HEK293 (cell line): ENCODE results near the gene FKBP7.

Source experiments
- CTCF ChIA-PET: fragments of 350-600 bp; formaldehyde crosslinking; extraction: SDS; loops from one replicate; lab custom pipeline; 2021; ENCODE audit warnings: antibody characterized with exemption; lab: Yijun Ruan, JAX
- POLR2A ChIA-PET: fragments of 300-600 bp; formaldehyde crosslinking; extraction: SDS; loops from one replicate; lab custom pipeline; 2020; ENCODE audit warnings: antibody characterized with exemption, inconsistent platforms; lab: Yijun Ruan, JAX
- H3K27ac ChIP-seq: fragments of 200-500 bp; sonication (Bioruptor generic); 2 replicates; pipeline ENCODE4 v1.5.1; 2014; ENCODE audit warnings: low read depth, low read length, control low read depth, inconsistent platforms; ENCODE audit errors: extremely low read depth
- H3K36me3 ChIP-seq, 2 experiments: fragments of 200-500 bp in 1 of 2; sonication (Bioruptor generic) in 1 of 2; 1 replicate in 1 of 2; 2 replicates in 1 of 2; pipeline ENCODE4 v1.5.1; 2014 to 2017; ENCODE audit warnings: inconsistent platforms in 2 of 2, low read length in 2 of 2; ENCODE audit not compliant: control insufficient read depth in 2 of 2, insufficient read depth in 1 of 2
- H3K4me1 ChIP-seq: fragments of 200-500 bp; sonication (Bioruptor generic); 2 replicates; pipeline ENCODE4 v1.5.1; 2014; ENCODE audit warnings: mild to moderate bottlenecking, low read length, inconsistent platforms; ENCODE audit not compliant: control insufficient read depth, insufficient read depth
- H3K4me3 ChIP-seq: 2 replicates; pipeline ENCODE4 v1.5.1; 2011; ENCODE audit warnings: low read depth, mild to moderate bottlenecking, control low read depth, low read length, moderate library complexity
- H3K9me3 ChIP-seq: fragments of 200-500 bp; sonication (Bioruptor generic); 2 replicates; pipeline ENCODE4 v1.5.1; 2014; ENCODE audit warnings: low read depth, low read length, inconsistent platforms; ENCODE audit not compliant: control insufficient read depth, insufficient read depth
- ATF2 ChIP-seq: fragments of 450-650 bp; formaldehyde crosslinking; IDR thresholded peaks from 2 replicates; pipeline ENCODE4 v1.5.1; 2016; ENCODE audit warnings: missing biosample characterization, missing genetic modification characterization, low read depth
- CTCF ChIP-seq: fragments of 450-650 bp; formaldehyde crosslinking; IDR thresholded peaks from 2 replicates; pipeline ENCODE4 v1.5.1; 2016; ENCODE audit warnings: missing biosample characterization, missing genetic modification characterization
- HOXD13 ChIP-seq: sonication (generic); formaldehyde crosslinking; IDR thresholded peaks from 2 replicates; pipeline ENCODE4 v1.8.0; 2022; ENCODE audit warnings: missing genetic modification reagents, borderline replicate concordance
- IKZF3 ChIP-seq: fragments of 450-650 bp; IDR thresholded peaks from 2 replicates; pipeline ENCODE4 v1.5.0; 2018; ENCODE audit warnings: missing biosample characterization, mild to moderate bottlenecking, missing genetic modification characterization, moderate library complexity
- KLF16 ChIP-seq: fragments of 450-650 bp; formaldehyde crosslinking; IDR thresholded peaks from 2 replicates; pipeline ENCODE4 v1.5.1; 2017; ENCODE audit warnings: missing biosample characterization, missing genetic modification characterization
- MZF1 ChIP-seq: fragments of 450-650 bp; formaldehyde crosslinking; IDR thresholded peaks from 2 replicates; pipeline ENCODE4 v1.5.1; 2017; ENCODE audit warnings: missing biosample characterization, missing genetic modification characterization, borderline replicate concordance
- PATZ1 ChIP-seq: fragments of 450-650 bp; formaldehyde crosslinking; IDR thresholded peaks from 2 replicates; pipeline ENCODE4 v1.5.1; 2016; ENCODE audit warnings: missing biosample characterization, missing genetic modification characterization
- SP3 ChIP-seq: fragments of 450-650 bp; formaldehyde crosslinking; IDR thresholded peaks from 2 replicates; pipeline ENCODE4 v1.5.1; 2016; ENCODE audit warnings: missing biosample characterization, missing genetic modification characterization
- TRIM28 ChIP-seq: IDR thresholded peaks from 2 replicates; pipeline ENCODE4 v1.6.1; 2011; ENCODE audit warnings: low read length, control low read depth, borderline replicate concordance
- ZBTB17 ChIP-seq: fragments of 450-650 bp; formaldehyde crosslinking; IDR thresholded peaks from 2 replicates; pipeline ENCODE4 v1.5.1; 2016; ENCODE audit warnings: missing biosample characterization, missing genetic modification characterization
- ZBTB21 ChIP-seq: fragments of 450-650 bp; formaldehyde crosslinking; IDR thresholded peaks from 2 replicates; pipeline ENCODE4 v1.5.1; 2017; ENCODE audit warnings: missing biosample characterization, missing genetic modification characterization
- ZNF266 ChIP-seq: fragments of 450-650 bp; formaldehyde crosslinking; IDR thresholded peaks from 2 replicates; pipeline ENCODE4 v1.5.1; 2016; ENCODE audit warnings: missing biosample characterization, missing genetic modification characterization, low read depth
- ZNF324 ChIP-seq: fragments of 450-650 bp; formaldehyde crosslinking; IDR thresholded peaks from 2 replicates; pipeline ENCODE4 v1.5.1; 2016; ENCODE audit warnings: missing biosample characterization, missing genetic modification characterization
- ZNF341 ChIP-seq: fragments of 450-650 bp; formaldehyde crosslinking; IDR thresholded peaks from 2 replicates; pipeline ENCODE4; 2016; ENCODE audit warnings: low read depth, missing biosample characterization, missing genetic modification characterization
- ZNF518A ChIP-seq: fragments of 450-650 bp; formaldehyde crosslinking; conservative IDR thresholded peaks from 2 replicates; pipeline ENCODE4 v1.5.1; 2016; ENCODE audit warnings: low read depth, missing biosample characterization, missing genetic modification characterization
- ZNF561 ChIP-seq: fragments of 450-650 bp; IDR thresholded peaks from 2 replicates; pipeline ENCODE4 v1.5.1; 2018; ENCODE audit warnings: missing biosample characterization, missing genetic modification characterization, borderline replicate concordance
- ZNF610 ChIP-seq: fragments of 450-650 bp; formaldehyde crosslinking; IDR thresholded peaks from 2 replicates; pipeline ENCODE4 v1.5.1; 2016; ENCODE audit warnings: missing biosample characterization, missing genetic modification characterization, borderline replicate concordance
- ZNF623 ChIP-seq: fragments of 450-650 bp; formaldehyde crosslinking; IDR thresholded peaks from 2 replicates; pipeline ENCODE4 v1.5.1; 2016; ENCODE audit warnings: missing biosample characterization, missing genetic modification characterization
- ZNF629 ChIP-seq: fragments of 450-650 bp; formaldehyde crosslinking; IDR thresholded peaks from 2 replicates; pipeline ENCODE4 v1.5.1; 2017; ENCODE audit warnings: missing biosample characterization, missing genetic modification characterization
- ZNF639 ChIP-seq: fragments of 450-650 bp; formaldehyde crosslinking; IDR thresholded peaks from 2 replicates; pipeline ENCODE4 v1.5.1; 2016; ENCODE audit warnings: missing biosample characterization, missing genetic modification characterization
- ZNF701 ChIP-seq: fragments of 450-650 bp; formaldehyde crosslinking; IDR thresholded peaks from 2 replicates; pipeline ENCODE4 v1.5.1; 2016; ENCODE audit warnings: missing biosample characterization, missing genetic modification characterization
- ZNF707 ChIP-seq: fragments of 450-650 bp; formaldehyde crosslinking; IDR thresholded peaks from 2 replicates; pipeline ENCODE4 v1.5.1; 2016; ENCODE audit warnings: missing biosample characterization, missing genetic modification characterization
- ZNF76 ChIP-seq: fragments of 450-650 bp; formaldehyde crosslinking; IDR thresholded peaks from 2 replicates; pipeline ENCODE4; 2016; ENCODE audit warnings: low read depth, missing biosample characterization, missing genetic modification characterization, borderline replicate concordance
- ZSCAN30 ChIP-seq: fragments of 450-650 bp; IDR thresholded peaks from 2 replicates; pipeline ENCODE4 v1.5.1; 2018; ENCODE audit warnings: missing biosample characterization, mild to moderate bottlenecking, missing genetic modification characterization, moderate library complexity

FKBP7 gene

GRCh38 chr2:178522950-178523595 is 44.7 kb upstream of the FKBP7 start:
- CTCF ChIA-PET: interaction anchor here (0.7 to 1.8 kb wide), 14 partner anchors 10 to 467 kb away, joined by 3 to 6 read pairs (median 3); no protein-coding TSS in a partner anchor
- H3K27ac ChIP-seq: 0 out of 2 replicates have a peak overlapping the region, but pooled peaks have one; percentile 2
- POLR2A ChIA-PET: interaction anchor here (2.8 kb wide), 1 partner anchor 72 kb away, joined by 10 read pairs; the partner anchor contains the start of genes PJVK and PRKRA
- TF ChIP-seq IKZF3 (tag by site-specific recombination) (no peak), ZBTB17 (tag by site-specific recombination) (peak; percentile 80), ZNF623 (no peak), MZF1 (tag by site-specific recombination) (0 out of 2 replicates have a peak, but pooled peaks have one; percentile 15), ZNF639 (tag by site-specific recombination) (peak; percentile 65; the same call in 1 of the 2 replicates), ZNF701 (no peak), ZNF266 (tag by site-specific recombination) (no peak), ZNF610 (tag by site-specific recombination) (peak; percentile 52; the same call in 1 of the 2 replicates), HOXD13 (CRISPR knock-in tag) (peak; percentile 32; the same call in 1 of the 2 replicates), PATZ1 (tag by site-specific recombination) (peak; percentile 90), KLF16 (tag by site-specific recombination) (0 out of 2 replicates have a peak, but pooled peaks have one; percentile 15), ZNF324 (tag by site-specific recombination) (0 out of 2 replicates have a peak, but pooled peaks have one; percentile 44), ZNF76 (0 out of 2 replicates have a peak, but pooled peaks have one; percentile 30), ATF2 (peak; percentile 76), TRIM28 (0 out of 2 replicates have a peak, but pooled peaks have one; percentile 27), ZSCAN30 (tag by site-specific recombination) (peak; percentile 52), ZBTB21 (tag by site-specific recombination) (peak; percentile 98), ZNF707 (tag by site-specific recombination) (no peak), ZNF341 (tag by site-specific recombination) (peak; percentile 64), SP3 (peak; percentile 54; the same call in 1 of the 2 replicates), CTCF (peak; percentile 94), ZNF518A (tag by site-specific recombination) (peak; percentile 82), ZNF561 (no peak), ZNF629 (tag by site-specific recombination) (peak; percentile 99)

More at GRCh38 chr2:178522950-178523595, 44.7 kb upstream of the FKBP7 start:
- peaks cover 0 to 9% of the 10 kb centered on the region in 2 experiments; a peak in 1 of 3 replicates for H3K36me3 ChIP-seq
- H3K4me3 ChIP-seq: peak overlapping the region; percentile 85
- no peaks in the 10 kb centered on the region for H3K4me1 ChIP-seq
- H3K9me3 ChIP-seq: no peaks in the 10 kb centered on the region
